ENCODE measurements around the gene CD59.
A peak's percentile ranks its signal among the peaks of the same experiment; 100 is the strongest.
"Not testable (repeated sequence)": the region's sequence is repeated elsewhere in the genome, so short reads cannot be mapped to it uniquely, and the experiment has no call there.

The CD59 gene

DNA sequence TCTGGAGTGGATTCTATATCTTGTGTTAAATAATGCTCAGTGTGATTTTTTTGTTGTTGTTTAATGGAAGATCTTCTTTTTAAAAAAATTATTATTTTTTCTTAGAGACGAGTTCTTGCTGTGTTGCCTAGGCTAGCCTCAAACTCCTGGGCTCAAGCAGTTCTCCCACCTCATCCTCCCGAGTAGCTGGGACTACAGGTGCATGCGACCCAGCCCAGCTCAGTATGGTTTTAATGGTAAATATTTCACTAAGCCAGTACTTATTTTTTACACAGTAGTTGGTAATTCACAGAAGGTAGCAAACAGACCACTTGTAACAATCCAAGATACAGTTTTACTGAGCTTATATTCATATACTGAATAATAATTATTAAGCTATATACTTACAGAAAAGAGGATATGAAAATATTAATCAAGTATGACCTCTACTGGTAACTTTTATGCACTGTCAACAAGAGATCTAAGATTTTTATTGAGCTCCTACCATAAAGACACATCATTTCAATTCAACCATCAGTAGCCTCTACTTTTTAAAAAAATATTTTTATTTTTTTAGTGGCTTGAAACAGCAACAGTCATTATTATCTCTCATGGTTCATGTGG lies 6.1 kb upstream of the CD59 start:
- no peak for DNase-seq (ENCODE audit: low read depth in 2 of 2)

DNA sequence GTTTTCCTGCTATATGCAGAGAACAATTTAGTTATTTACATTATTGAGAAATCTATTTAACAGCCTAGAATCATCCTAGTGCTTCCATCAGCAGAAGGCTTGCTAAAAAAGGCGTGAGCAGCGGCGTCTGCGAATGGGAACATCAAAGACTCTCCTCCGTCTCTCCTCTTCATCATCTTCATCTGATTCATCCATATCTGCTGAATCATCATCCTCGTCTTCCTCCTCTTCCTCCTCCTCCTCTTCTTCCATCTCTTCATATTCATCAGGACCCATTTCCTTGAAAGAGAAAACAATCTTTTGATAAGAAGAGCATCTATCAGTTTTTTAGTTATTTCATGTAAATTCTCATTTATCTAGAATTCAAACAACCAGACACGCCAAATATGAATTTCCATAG lies 5.6 kb upstream of the CD59 start:
- no peak for DNase-seq (ENCODE audit: low read depth in 2 of 2)

DNA sequence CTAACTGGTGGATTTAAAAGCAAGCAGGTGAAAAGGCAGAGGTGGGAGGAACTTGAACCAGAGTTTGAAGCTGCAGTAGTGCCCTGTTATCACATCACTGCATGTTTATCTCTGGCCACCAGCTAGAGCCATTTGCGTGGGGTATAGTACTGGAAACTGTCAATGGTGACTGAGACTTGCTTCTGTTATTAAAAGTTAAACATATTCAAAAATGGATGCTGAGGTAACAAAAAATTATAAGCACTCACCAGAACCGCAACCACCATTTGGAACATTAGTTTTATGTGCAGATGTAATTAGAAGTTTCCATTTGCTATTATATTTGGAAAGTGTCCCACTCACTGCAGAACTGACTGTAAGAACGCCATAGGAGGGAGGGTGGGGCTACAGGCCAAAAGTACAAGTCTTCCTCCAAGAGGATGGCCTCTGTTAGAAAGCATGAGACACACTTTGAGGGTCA lies 1.2 kb upstream of the CD59 start:
- no peak for DNase-seq (ENCODE audit: low read depth in 2 of 2)

DNA sequence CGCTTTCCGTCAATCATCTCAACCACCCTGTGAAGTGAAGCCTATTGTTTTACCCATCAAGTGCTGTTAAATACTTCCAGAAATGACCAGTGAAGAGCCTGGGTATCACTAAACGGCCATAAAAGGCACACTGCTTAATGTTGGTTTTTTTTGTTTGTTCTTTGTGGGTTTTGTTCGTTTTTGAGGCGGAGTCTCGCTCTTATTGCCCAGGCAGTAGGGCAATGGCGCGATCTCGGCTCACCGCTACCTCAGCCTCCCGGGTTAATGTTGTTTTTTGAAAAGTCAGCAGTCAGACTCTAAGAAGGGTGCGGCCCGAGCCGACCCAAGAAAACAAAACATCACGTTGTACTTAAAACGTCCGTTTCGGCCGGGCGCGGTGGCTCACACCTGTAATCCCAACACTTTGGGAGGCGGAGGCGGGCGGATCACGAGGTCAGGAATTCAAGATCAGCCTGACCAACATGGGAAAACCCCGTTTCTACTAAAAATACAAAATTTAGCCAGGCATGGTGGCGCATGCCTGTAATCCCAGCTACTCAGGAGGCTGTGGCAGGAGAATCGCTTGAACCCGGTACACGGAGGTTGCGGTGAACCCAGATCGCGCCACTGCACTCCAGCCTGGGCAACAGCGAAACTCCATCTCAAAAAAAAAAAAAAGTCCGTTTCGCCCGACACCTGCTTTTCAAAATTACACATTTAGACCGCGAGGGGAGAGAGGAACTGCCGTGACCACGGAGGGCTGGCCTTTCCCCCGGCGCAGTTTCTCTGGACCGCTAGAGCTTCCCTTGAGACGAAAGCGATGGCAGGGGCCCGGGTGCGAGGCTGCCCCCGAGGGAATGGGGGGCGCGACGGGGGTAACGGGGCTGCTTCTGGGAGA lies 714 bp downstream of the CD59 start:
- no peak for DNase-seq (ENCODE audit: low read depth in 2 of 2)

DNA sequence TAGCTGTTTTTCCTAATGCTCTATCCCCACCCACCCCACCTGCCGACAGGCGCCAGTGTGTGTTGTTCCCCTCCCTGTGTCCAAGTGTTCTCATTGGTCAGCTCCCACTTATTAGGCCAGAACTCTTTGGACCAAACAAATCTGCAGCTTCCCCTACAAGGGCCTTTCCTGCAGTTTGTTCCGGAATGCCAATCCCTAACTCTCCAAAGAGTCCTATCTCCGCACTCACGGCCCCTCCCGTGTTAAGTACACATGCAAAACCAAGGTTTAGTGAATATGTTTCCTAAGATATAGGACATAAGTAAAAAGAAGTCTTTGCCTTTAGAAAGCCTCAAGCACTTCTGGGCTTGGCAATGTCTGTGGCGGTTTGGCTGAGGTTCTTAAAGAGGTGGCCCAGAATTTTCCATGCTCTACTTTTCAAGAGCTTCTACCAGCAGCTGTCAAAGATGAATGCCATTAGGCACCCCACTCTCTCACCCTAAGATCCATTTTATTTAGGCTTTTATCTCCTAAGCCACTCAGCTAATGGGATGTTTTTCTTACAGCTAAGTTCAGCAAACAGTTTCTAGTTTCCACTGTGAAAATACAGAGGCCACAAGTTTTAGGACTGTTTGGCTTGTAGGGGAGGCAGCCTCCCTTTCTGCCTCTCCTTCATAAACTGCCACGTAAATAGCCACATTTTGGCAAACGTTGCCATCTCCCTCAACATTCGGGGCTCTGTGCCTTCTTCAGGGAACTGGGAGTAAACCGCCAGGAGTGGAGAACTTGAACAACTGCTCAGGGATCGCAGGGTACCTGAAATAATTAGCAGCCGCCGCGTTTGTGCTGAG lies 1.6 kb downstream of the CD59 start:
- no peak for DNase-seq (ENCODE audit: low read depth in 2 of 2)

DNA sequence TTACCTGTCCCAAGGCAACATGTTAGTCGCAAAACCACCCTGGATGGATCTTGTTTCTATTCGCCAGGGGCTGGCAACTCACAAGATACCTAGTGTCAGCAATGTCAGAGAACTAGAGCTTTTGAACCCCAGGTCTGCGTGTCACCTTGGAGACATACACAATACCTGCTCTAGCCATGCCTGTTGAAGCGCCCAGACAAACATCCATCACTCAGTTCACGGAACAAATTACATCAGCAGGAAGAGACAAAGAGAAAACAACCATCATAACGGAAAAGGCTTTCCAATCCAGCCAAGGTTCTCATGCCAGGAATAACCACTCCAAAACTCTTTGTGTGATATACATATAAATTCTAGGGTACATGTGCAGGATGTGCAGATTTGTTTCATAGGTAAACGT lies 2.2 kb downstream of the CD59 start:
- DNase-seq (ENCODE audit: low read depth in 2 of 2) = no peak

DNA sequence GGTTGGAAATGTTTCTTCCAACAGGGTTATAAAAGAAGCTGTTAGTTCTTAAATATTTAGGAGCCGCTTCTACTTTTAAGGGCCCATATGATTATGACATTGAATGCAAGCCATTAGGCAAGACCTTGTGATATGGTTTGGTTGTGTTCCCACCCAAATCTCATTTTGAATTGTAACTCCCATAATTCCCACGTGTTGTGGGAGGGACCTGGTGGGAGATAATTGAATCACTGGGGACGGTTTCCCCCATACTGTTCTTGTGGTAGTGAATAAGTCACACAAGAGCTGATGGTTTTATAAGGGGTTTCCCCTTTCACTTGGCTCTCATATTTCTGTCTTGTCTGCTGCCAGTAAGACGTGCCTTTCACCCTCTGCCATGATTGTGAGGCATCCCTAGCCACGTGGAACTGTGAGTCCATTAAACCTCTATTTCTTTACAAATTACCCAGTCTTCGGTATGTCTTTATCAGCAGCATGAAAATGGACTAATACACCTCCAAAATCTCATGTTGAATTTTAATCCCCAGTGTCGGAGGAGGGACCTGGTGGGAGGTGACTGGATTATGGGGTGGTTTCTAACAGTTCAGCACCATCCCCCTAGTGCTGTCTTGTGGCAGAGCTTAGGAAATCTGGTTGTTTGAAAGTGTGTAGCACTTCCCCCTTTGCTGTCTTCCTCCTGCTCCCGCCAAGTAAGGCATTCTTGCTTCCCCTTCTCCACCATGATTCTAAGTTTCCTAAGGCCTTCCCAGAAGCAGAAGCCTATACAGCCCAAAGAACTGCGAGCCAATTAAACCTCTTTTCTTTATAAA lies 4.3 kb downstream of the CD59 start:
- peak in 1 of 2 donors; percentile 21 for DNase-seq (ENCODE audit: low read depth in 2 of 2)

DNA sequence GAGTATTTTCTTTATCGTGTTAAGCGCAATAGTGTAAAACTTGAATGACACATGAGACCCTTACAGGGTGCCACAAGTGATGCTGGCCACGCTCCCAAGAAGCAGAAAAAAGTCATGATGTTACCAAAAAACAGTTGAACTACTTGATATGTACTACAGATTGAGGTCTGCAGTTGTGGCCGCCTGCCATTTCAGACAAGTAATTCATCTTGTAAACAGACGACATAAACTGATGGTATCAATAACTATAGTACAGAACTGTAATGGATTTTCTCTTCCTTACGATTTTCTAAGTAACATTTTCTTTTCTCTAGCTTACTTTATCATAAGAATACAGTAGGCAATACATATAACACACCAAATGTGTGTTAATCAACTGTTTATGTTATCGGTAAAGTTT lies 5.5 kb downstream of the CD59 start:
- DNase-seq (ENCODE audit: low read depth in 2 of 2) = no peak

DNA sequence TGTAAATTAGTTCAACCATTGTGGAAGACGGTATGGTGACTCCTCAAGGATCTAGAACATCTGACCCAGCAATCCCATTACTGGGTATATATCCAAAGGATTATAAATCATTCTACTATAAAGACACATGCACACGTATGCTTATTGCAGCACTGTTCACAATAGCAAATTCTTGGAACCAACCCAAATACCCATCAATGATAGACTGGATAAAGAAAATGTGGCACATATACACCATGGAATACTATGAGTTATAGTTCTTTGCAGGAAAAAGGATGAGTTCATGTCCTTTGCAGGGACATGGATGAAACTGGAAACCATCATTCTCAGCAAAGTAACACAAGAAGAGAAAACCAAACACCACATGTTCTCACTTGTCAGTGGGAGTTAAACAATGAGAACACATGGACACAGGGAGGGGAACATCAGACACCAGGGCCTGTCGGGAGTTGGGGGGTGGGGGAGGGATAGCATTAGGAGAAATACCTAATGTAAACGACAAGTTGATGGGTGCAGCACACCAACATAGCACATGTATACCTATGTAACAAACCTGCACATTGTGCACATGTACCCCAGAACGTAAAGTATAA lies 7.1 kb downstream of the CD59 start:
- not testable (repeated sequence) for DNase-seq (ENCODE audit: low read depth in 2 of 2)

DNA sequence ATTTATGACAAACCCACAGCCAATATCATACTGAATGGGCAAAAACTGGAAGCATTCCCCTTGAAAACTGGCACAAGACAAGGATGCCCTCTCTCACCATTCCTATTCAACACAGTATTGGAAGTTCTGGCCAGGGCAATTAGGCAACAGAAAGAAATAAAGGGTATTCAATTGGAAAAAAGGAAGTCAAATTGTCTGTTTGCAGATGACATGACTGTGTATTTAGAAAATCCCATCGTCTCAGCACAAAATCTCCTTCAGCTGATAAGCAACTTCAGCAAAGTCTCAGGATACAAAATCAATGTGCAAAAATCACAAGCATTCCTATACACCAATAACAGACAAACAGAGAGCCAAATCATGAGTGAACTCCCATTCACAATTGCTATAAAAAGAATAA lies 8.7 kb downstream of the CD59 start:
- DNase-seq (ENCODE audit: low read depth in 2 of 2) = not testable (repeated sequence)

DNA sequence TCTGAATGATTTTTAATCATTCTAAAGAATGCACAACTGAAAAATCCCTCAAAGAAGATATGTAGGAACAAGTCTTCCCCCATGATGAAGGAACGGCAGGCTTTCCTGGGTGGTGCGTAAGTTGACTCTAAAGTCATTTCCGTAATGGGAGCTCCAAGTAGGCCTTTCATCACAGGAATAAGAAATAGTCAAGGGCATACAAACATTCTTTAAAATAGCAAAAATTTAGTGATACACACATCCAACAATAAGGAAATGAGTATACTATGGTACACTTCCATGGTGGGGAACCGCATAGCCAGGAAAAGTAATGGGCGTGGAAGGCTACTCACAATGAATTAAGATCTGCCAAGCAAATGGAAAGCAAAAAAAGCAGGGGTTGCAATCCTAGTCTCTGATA lies 10.7 kb downstream of the CD59 start:
- no peak for DNase-seq (ENCODE audit: low read depth in 2 of 2)

DNA sequence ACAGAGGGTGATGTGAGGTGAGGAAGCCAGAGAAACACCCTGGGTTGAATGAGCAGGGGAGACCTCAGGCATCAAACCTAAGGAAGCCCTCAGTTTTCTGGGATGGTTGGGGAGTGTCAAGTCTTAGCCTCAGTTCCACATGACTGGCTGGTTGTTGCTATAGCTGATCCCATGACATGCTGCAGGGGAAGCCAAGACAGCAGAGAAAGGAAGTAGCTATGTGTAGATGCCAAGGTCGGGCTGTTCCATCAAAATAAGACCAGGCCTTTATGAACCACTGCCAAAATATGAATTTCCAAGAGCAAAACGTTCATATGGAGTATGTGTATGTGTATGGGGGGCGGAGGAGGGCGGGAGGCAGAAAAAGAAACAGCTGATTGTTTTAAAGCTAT lies 11.6 kb downstream of the CD59 start:
- no peak for DNase-seq (ENCODE audit: low read depth in 2 of 2)

DNA sequence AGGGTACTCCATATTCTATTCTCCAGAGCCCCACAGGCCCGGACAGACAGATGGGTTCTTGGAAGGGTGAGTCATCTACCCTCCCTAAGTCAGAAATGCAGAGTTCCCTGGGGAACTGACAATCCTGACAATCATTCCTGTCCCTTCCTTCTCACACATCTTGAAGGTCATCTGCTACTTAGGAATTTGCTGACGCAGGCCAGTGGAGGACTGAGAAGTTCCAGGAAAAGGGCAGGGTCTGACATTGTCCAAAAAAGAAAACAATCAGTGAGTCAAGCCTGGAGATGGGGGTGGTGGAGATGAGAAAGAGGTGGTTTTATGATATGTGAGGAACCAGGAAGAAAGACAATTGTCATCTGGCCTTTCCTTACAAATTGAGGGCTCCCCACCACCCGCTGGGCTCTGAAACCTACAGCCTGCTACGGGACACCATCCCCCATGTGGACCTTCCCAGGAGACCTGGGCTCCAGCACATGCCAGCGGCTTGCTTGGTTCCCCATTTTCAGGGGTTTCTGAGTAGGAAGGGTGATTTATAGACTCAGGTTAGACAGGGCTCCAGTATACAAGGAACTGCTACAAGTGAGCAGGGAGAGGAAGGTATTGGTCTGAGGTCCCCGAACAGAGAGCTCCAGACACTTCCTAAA lies 12.9 kb downstream of the CD59 start:
- DNase-seq (ENCODE audit: low read depth in 2 of 2) = no peak

DNA sequence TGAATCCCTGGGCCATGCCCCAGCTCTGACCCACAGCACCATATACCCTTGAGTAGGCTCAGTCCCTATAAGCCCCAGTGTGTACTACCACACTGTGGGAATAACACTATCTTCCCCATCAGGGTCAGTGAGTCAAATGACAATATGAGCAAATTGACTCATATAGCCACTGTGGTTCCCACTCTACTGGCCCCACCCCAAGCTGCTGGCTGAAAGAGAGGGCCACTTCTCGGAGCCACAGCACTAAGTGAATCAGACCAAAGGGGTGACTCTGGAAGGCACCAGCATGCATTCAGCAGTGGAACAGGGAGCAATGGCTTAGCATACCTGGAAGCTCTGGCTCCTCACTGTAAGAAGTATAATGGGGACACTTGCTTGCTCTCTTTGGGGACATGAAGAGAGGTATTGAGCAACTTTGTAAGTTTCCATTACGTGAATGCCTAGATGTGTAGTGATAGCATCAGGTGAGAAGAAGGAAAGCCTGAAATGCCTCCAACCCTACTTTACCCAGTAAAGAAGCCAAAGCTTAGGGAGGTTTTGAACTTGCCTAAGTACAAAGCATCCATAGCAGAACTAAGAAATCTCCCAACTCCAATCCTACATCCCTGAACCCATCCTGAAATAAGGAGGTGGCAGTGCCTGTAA lies 13.5 kb downstream of the CD59 start:
- peak; percentile 56 to 58 for DNase-seq (ENCODE audit: low read depth in 2 of 2)

DNA sequence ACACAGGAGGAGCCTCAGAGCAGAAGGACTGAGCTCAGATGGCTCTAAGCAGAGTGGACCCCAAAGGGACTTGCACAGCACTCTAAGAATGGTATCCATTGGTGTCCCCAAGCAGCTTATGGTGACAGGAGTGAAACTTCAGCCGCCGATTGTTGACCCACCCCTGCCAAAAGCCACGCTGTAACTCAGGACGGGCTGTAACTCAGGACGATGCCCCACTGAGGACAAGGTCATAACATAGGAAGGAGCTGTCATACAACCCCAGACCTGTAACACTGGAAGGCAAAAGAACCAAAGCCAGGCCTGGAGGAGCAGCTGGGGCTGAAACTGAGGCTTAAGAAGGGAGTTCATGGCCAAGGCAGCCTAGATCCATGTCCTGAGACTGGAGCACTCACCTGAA lies 14.2 kb downstream of the CD59 start:
- no peak for DNase-seq (ENCODE audit: low read depth in 2 of 2)

DNA sequence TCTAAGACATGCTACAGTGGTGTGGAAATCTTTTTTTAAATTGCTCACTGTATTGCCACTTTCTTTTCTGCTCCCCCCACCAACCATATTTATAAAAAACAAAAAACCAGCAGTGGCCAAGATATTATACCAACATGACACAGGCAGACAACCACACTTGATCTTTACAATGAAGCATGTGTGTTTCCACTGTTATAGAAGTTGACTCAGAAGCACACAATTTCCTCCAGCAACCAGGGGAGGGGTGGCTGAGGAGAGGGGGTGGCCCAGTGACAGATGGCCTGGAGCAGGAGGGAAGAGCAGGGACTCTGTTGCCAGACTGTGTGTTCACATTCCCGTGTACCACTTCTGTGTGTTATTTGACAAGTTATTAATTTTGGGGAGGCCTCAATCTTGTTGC lies 14.8 kb downstream of the CD59 start:
- DNase-seq (ENCODE audit: low read depth in 2 of 2) = no peak

DNA sequence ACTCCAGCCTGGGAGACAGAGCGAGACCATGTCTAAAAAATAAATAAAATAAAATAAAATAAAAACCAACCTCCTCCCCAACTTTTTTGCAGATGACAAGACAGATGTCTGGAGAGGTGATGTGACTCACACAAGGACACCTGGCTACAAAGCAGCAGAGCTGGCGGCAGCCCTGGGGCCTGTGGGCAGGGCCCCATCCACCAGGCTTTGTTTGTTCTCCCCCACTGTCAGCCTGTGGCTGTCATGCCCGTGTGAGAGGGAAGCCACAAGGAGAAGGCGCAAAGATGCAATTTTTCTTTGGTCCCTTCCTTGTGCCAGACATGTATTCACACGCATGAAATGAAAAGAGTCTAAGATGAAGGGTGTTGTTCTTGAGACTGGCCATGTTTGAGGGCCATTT lies 16.6 kb downstream of the CD59 start:
- no peak for DNase-seq (ENCODE audit: low read depth in 2 of 2)

DNA sequence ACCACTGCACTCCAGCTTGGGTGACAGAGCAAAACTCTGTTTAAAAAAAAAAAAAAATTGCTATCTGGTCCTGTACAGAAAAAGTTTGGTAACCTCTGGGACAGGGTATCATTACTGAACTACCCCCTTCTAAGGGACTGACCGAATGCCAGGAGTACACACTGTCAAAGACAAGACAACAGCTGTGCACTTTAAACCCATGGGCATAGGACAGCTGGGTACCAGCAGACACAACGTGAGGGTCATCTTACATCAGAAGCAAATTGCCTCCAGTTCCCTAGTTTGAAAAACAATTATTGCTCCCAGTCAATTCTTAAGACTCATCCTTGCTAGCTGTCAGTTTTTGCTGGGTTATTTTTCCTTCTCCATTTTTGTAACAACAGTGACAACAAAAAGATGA lies 17.8 kb downstream of the CD59 start:
- DNase-seq (ENCODE audit: low read depth in 2 of 2) = no peak

DNA sequence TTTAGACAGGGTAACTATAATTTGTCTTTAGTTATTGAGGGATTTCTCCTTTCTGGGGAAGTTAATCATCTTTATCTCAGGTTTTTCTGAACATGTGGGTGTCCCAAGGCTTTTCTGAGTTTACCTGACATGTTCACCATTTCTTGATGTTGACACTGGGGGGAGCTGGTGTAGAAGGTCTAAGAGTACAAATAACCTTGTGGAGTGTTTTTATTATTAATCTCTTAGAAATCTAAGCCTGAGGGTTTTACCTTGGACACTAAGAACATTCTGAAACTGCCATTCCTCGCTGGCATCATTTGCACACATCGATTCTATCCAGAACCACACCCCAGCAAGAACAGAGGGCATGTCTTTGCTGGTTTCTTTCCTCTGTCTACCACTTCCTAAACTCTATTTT lies 20.0 kb downstream of the CD59 start:
- DNase-seq (ENCODE audit: low read depth in 2 of 2) = no peak

DNA sequence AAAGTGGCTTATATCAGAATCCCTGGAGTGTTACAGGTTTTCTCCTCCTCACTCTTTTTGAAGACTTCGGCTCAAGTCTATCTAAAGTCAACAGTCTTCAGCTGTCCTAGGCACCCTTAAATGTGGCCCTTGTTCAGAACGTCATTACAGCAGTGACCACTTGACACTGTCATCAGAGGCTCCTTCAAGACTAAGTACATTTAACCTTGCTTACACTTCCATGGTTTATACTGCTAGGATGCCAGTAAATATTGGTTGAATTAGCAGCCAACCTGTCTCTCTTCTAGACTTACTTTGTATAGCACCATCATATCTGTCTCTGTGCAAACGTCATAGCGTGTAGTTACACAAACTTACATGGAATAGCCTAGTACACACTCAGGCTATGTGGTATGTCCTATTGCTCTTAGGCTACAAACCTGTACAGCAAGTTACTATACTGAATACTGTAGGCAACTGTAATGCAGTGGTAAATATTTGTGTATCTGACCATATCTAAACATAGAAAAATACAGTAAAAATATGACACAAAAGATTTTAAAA lies 22.3 kb downstream of the CD59 start:
- no peak for DNase-seq (ENCODE audit: low read depth in 2 of 2)
